ENCODE measurements around the gene WDSUB1. TPM values are rescaled to one million over a fixed set of nuclear protein-coding genes. Genes with fewer than 3 reads are reported as not detected.

WDSUB1 gene
- total RNA-seq, 4 donors from 2014 or later = 4.9 to 7.1 (median 5.9) TPM

DNA sequence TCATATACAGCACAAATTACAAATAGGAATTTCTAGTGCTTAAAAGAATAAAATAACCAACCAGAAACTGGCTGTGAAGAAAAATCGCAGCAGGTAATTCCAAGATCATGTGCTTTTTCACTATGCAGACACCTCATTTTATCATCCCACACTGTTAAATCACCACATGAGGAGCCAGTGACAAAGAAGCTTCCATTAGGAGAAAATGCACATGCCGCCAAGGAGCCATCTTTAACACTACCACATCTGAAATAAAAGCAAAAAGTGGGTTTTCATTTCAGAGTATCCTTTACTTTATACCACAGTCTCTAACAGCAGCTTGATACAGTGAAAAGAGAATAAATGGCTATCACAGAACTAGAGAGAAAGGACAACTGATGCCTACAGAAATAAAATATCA is 6.8 kb downstream of the WDSUB1 start:
- Histone ChIP-seq H3K27me3 (no peaks in the 10 kb centered on the region), H3K4me1 (peaks cover 0 to 2% (median 0%) of the 10 kb centered on the region in 3 donors), H3K9me3 (no peaks in the 10 kb centered on the region), H3K27ac (no peak overlapping the region), H3K36me3 (peaks cover 0 to 67% (median 0%) of the 10 kb centered on the region in 3 donors), H3K4me3 (no peak overlapping the region)
- no peak for DNase-seq
- TF ChIP-seq POLR2A (IDR thresholded peaks at IDR 0.05) = no peak
- no peak for TF ChIP-seq CTCF (IDR thresholded peaks at IDR 0.05)
- 96 to 97% methylated on average over 2 of the region's 2 CpGs for WGBS, 2 donors
- intact Hi-C loops (cut with DNase I) = no loop called here

- Histone ChIP-seq H3K27ac (no peak overlapping the region), H3K9me3 (no peaks in the 10 kb centered on the region), H3K27me3 (no peaks in the 10 kb centered on the region), H3K4me3 (no peak overlapping the region), H3K4me1 (no peaks in the 10 kb centered on the region), H3K36me3 (peaks cover 0 to 80% (median 0%) of the 10 kb centered on the region in 3 donors)
- TF ChIP-seq CTCF (IDR thresholded peaks at IDR 0.05) (no peak), POLR2A (IDR thresholded peaks at IDR 0.05) (no peak)
- no peak for DNase-seq
- intact Hi-C loops (cut with DNase I) = no loop called here
- WGBS, 2 donors = 91 to 96% methylated on average over 1 of the region's 1 CpG
Observed at GRCh38 chr2:159275111-159275510, 11.4 kb downstream of the WDSUB1 start.

- intact Hi-C loops (cut with DNase I) = no loop called here
- no peaks in the 10 kb centered on the region for H3K9me3 ChIP-seq
- no peak overlapping the region for H3K27ac ChIP-seq
- H3K36me3 ChIP-seq = peaks cover 0 to 59% (median 0%) of the 10 kb centered on the region in 3 donors
- H3K4me1 ChIP-seq = no peaks in the 10 kb centered on the region
- 78 to 79% methylated on average over 5 of the region's 5 CpGs for WGBS, 2 donors
- TF ChIP-seq POLR2A (IDR thresholded peaks at IDR 0.05) = no peak
- no peak for TF ChIP-seq CTCF (IDR thresholded peaks at IDR 0.05)
- no peak overlapping the region for H3K4me3 ChIP-seq
- no peaks in the 10 kb centered on the region for H3K27me3 ChIP-seq
- DNase-seq = no peak
Observed at GRCh38 chr2:159272156-159272555, 14.3 kb downstream of the WDSUB1 start.

- Histone ChIP-seq H3K27me3 (no peaks in the 10 kb centered on the region), H3K4me1 (no peaks in the 10 kb centered on the region), H3K4me3 (no peak overlapping the region), H3K36me3 (peaks cover 0 to 55% (median 0%) of the 10 kb centered on the region in 3 donors), H3K9me3 (no peaks in the 10 kb centered on the region), H3K27ac (no peak overlapping the region)
- no peak for DNase-seq
- intact Hi-C loops (cut with DNase I) = no loop called here
- WGBS, 2 donors = 89 to 96% methylated on average over 4 of the region's 4 CpGs
- TF ChIP-seq CTCF (IDR thresholded peaks at IDR 0.05) = no peak
- TF ChIP-seq POLR2A (IDR thresholded peaks at IDR 0.05) = no peak
Observed at GRCh38 chr2:159270744-159271379, 15.6 kb downstream of the WDSUB1 start.

DNA sequence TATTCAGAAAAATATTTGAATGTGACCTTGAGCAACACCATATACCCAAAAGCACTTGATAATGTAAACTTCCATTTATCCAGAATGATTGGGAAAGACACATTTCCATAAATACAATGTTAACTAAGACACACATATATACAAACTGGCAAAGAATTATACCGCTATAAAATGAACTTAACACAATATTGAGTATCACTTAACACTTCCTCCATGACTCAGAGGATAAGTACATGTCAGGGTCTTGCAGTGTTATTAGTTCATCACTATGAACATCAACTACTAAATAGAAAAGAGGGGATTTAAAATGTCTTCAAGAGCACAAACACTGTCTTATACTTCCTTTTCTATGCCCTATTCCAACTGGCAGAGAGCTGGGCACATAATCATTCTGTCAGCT is 18.6 kb downstream of the WDSUB1 start:
- Histone ChIP-seq H3K4me3 (no peak overlapping the region), H3K4me1 (no peaks in the 10 kb centered on the region), H3K9me3 (no peaks in the 10 kb centered on the region), H3K27ac (no peak overlapping the region), H3K36me3 (peaks cover 0 to 46% (median 0%) of the 10 kb centered on the region in 3 donors), H3K27me3 (no peaks in the 10 kb centered on the region)
- TF ChIP-seq CTCF (IDR thresholded peaks at IDR 0.05) (no peak), POLR2A (IDR thresholded peaks at IDR 0.05) (no peak)
- no peak for DNase-seq
- WGBS, 2 donors = 73 to 86% methylated on average over 1 of the region's 1 CpG
- intact Hi-C loops (cut with DNase I) = no loop called here

Measured in esophagus squamous epithelium (tissue), 5 donors.